HG03025 (cell line): ENCODE results near the gene STRAP.

Experiments
- ATAC-seq: cut with Tn5 transposase; IDR thresholded peaks from one replicate; pipeline ENCODE4 v1.9.1; 2021; ENCODE audit warnings: mild to moderate bottlenecking, moderate library complexity; ENCODE audit not compliant: unreplicated experiment, low FRiP score

Gene STRAP, protein sequence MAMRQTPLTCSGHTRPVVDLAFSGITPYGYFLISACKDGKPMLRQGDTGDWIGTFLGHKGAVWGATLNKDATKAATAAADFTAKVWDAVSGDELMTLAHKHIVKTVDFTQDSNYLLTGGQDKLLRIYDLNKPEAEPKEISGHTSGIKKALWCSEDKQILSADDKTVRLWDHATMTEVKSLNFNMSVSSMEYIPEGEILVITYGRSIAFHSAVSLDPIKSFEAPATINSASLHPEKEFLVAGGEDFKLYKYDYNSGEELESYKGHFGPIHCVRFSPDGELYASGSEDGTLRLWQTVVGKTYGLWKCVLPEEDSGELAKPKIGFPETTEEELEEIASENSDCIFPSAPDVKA

DNA sequence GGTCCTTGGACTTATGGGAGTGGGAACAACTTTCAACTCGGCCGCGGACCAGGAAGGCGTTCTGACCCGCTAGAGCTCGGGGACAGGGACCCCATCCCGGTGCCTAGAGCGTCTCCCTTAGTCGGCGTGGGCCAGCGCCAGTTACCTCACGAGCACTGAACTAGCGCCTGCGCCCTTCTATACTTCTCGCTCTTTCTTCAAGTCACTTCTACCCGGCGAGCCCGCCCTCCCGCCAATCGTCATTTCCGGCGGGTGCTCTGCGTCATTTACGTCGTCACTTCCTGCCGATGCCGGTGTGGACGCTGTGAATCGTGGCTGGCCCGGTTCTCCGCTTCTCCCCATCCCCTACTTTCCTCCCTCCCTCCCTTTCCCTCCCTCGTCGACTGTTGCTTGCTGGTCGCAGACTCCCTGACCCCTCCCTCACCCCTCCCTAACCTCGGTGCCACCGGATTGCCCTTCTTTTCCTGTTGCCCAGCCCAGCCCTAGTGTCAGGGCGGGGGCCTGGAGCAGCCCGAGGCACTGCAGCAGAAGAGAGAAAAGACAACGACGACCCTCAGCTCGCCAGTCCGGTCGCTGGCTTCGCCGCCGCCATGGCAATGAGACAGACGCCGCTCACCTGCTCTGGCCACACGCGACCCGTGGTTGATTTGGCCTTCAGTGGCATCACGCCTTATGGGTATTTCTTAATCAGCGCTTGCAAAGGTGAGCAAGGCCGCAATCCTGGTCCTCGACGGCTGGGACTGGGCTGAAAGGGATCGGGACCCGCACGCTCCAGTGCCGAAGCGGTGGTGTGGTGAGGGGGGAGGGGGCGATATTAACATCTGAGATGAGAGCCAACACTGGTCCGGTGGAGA is at the start of gene STRAP:
Gene STRAP, plus strand, starts transcription at position 270 of the 854 bp plus-strand sequence. Its CDS starts 321 bp downstream, at position 591.
- peak; percentile 98 for ATAC-seq

DNA sequence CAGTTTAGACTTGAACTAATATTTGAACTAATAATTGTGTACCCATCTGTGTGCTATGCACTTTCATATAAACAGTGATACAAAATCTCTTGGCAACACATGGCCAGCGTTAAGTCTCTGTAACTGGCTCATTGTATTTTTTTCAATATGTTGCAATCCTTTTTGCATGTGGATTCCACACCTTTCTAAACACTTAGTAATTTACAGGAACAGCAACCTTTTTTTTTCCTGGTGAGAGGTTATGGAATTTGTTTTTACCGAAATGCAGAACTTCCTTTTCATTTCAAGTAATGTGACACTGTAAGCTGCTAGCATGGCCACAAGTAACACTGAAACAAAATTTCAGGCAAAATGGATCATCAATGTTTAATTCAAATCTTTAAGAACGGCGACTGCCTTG is 47.6 kb upstream of the STRAP start:
- ATAC-seq, result no peak

DNA sequence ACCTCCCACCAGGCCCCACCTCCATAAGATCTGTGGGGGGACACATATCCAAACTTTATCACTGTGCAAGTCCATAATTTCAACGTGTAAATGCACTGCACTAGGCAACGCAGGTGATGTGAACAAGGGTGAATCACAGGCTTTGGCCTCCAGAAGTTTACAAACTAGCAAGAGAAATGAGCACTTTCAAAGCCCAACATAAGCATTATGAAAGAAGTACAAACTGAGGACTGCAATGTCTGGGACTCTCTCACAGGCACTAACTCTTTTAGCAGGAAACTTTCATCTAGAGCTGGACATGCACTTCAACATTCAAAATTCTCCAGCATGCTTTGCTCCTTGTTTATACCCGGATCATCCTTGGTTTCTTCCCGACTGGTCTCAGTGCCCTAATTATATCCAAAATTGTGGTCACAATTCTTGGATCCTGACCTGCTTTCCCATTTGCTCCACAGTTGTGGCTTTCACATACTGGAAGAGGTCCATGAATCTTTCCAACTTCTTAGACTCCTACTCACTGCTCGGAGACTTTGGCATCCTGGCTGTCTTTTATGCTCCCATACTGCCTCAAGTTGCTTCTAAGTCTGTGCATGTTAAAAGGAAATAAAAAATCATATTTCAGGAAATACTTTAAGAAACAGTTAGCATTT is 44.9 kb upstream of the STRAP start:
- no peak for ATAC-seq

DNA sequence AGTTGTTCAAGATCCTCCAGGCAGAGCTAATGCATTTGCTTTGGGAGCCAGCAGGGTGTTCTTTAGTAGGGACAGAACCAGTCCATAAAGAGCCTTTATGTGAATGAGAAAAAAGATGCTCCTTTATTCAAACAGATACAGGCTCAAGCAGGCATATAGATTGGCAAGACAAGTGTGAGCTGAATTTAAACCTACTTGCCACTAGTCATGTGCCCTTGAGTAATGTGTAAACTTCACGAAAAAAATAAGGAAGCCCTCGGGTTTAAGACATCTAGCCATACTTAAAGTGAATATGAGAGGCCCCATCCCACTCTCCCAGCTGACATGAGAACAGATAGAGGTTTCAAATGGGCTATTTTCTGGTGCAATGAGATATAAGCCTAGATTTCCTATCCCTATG is 43.1 kb upstream of the STRAP start:
- no peak for ATAC-seq

DNA sequence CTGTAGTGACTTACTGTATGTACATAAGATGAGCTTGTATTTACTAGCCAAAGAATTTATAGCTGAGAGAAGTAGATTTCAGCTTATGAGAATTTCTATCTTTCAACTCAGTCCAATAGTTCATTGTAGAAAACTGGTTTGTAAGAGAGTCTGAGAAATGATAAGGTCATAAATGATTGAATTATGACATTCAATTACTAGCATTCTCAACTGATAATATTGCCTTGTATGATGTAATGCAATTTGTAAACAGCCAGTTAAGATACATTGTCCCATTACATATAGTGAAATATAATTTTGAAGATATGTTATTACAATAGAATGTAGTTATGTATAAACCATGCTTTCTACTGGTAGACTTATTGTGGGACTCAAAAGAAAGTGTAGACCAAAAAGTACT is 42.5 kb upstream of the STRAP start:
- no peak for ATAC-seq

DNA sequence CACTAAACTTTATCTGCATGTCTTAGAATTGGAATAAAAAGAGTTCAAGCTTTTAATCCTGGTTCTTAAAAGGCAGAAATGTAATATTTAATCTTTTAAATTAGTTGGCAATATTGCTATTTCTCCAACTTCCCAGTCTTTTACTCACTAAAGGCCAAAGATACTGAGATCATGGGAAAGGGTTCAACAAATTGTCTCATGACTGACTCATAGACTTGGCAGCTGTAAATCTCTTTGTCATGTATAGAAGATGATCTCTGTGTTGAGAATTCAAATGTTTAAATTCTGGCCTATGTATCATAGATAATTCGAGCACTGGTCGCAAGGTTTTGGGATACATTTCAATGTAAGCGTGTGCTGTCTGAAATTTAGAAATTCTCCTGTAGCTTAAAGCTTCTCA is 40.1 kb upstream of the STRAP start:
- no peak for ATAC-seq

DNA sequence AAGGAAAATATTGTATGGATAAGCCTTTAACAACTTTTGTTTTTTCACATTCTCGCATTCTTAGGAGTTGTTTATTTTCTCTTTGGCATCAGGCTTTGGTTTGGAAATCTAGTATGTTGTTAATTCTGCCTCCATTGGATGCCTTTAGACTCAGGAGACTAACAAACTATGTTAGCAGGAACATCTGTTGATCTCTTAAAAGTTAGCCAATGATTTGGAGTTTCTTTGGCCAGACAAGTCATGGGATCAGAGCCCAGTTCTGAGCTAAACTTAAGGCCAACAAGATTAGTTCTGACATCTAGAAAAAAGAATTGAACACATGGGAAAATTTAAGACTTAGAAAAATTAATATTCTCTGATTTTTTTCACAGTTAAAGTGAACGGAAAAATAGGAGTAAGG is 35.3 kb upstream of the STRAP start:
- no peak for ATAC-seq

DNA sequence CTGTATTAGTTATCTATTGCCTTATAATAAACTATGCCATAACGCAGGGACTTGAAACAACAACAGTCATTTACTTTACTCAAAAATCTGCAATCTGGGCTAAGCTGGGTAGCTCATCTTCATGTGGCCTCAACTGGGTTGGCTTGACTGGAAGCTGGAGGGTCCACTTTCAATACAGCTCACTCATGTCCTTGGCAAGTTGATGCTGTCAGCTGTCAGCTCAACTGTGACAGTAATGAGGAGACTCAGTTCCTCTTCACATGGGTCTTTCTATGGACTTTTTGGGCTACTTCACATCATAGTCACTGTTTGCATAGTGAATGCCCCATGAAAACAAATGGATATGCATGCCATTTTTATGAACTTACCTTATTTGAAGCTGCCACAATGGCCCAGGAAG is 33.6 kb upstream of the STRAP start:
- no peak for ATAC-seq

DNA sequence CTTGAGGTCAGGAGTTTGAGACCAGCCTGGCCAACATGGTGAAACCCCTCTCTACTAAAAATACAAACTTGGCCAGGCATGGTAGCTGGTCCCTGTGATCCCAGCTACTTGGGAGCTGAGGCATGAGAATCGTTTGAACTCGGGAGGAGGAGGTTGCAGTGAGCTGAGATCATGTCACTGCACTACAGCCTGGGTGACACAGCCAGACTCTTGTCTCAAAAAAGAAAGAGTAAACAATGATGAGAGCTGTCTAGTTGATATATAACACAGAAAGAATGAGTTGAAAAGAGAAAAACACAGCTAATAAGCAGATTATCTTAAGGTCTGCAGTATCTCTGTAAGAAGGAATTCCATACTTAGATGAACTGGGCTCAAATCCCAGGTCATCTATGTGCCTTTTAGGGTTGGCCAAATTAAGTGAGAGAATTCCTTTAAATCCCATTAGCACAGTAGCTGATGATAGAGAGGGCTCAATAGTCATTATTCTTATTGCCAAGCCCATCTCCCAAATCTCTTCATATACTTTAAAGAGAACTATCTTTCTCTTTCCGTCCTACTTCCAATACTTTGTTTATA is 31.1 kb upstream of the STRAP start:
- ATAC-seq, result no peak

DNA sequence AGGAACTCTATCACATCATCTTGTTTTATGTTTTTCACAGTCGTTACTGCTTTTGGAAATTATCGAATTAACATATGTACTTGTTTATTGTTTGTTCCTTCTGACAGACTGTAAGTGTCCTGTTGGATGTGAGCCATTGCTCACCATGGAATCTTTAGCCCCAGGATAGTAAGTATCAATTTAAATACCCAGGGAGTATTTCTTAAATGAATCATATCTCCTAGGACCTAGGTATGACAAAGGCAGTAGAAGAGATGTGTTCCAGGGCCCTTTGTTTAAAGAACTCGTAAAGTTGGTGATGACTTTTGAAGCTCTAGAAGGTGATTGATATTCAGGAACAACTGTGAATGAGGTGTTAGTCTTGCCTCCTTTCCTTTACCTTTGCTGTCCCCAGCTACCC is 30.3 kb upstream of the STRAP start:
- ATAC-seq, result no peak

DNA sequence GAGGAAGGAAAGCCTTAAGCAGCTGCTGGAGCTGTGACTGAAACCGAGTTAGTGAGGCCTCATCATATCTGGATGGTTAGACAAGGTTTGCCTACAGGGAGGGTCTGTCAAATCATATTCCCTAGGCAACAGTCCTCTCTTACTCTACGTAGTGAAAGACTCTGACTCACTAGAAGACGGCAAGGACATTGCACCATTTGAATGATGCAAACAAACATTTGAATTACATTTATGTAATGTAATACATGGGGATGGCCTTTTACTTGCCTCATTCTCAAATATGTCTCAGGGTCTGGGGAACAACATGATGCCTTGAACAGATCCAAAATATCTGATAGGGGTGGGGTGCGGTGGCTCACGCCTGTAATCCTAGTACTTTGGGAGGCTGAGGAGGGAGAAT is 29.8 kb upstream of the STRAP start:
- no peak for ATAC-seq

DNA sequence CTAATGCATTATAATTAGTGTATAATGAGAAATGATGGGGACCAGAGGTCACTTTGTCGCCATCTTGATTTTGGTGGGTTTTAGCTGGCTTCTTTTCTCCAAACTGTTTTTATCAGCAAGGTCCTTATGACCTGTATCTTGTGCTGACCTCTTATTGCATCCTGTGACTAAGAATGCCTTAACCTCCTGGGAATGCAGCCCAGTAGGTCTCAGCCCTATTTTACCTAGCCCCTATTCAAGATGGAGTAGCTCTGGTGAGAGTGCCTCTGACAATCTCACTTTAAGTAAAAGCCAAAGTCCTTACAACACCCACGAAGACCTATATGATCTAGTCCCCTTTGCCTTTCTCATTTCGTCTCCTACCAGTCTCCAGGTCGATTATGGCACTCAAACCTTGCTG is 28.3 kb upstream of the STRAP start:
- ATAC-seq, result no peak

DNA sequence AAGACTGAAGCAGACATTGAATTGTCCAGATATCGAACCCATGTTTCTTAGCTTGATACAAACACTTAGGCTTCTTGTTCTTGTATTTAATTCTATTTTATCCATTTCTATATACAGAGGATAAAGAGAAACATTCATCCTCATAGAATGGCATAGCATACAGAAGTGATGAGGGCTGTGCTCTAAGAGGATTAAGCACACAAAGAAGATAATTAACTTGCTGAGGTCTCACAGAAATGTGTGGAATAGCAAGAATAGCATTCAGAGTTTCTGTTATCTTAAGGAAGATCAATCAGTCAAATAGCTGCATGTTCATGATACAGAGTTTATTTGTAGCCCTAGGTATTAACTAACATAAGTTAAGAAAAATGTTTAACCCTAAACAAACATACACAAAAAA is 27.3 kb upstream of the STRAP start:
- ATAC-seq, result no peak

DNA sequence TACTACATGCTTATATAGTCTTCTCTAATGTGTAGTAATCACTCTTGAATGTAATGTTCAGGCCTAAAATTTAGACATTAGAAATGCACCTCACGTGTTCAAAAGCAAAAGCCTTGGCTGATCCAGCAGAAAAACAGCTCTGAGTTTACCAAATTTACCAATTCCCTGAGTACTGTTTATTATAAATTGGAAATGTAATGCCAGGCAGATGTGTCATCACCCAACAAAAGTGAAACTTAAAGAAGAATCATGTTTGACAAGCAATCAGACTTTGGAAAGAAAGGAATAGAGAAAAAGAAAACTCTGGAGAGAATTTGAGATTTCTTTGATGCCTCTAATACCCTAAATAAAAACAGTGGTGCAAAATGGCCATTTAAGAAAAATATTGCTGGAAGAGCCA is 26.5 kb upstream of the STRAP start:
- no peak for ATAC-seq

DNA sequence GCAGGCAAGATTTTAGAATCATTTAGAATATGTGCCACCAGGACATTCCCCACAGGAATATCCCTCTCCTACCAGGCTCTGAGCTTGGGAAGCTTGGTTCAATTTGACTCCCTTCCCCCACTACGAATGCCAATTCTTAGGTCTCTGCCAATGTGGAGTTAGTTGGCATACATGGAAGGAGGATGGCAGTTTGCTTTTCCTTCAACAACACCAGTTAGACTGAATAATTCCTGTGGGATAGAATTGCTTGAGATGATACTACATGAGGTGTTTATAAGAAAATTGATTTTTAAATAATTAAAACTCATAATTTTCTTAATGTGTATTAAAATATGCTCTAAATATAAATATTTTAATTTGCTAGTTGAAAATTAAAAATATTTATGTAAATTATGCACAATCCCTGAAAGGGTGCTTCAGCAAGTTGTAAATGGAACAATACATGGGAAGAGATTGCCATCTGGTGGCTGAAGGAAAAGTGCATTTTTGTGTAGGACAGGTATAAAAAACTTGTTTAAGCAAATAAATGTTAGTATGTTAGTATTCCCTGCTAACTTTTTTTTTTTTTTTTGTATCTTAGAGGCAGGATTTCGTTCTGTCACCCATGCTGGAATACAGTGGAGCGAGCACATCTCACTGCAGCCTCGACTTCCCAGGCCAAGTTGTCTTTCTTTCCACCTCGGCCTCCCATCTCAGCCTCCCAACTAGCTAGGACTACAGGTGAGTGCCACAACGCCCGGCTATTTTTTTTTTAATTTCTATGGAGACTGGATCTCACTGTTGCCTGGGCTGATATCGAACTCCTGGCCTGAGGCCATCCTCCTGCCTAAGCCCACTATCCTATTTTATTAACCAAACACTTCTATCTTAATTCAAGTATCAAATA is 25.8 kb upstream of the STRAP start:
- peak; percentile 61 for ATAC-seq

DNA sequence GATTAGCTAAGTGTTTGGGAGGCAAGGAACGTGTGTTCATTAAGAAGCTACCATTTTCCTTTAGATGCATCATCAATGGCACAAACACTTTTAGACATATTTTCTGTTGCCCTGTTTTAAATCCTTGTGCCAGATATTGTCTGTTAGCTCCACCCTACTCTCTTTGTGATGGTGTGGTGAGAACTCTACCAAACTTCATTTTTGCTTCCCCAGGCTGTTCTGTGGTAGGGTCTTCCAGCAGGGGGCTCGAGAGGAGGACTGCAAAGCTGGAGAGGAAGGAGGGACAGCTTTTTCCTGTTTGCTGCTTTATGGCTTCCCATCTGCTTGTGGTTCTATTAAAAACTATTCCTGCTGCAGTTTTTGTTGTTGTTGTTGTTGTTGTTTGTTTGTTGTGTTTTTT is 23.8 kb upstream of the STRAP start:
- ATAC-seq, result no peak

DNA sequence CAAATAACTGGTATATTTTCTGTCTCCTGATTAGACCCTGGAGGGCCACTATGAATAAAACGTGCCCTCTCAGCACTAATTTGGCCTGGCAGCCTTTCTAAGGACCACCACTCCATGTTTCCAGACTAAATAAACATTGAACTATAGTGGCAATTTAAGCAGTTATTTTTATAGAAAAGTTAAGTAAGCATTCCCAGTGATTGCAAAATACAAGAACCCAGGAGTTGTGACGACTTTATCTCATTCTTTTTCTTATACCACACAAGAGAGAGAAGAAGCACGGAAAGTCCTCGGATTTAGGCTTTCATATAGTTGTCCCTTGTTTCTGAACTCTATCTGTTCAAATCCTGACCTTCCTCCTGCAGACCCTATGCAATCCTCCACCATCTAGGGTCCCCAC is 23.1 kb upstream of the STRAP start:
- no peak for ATAC-seq

DNA sequence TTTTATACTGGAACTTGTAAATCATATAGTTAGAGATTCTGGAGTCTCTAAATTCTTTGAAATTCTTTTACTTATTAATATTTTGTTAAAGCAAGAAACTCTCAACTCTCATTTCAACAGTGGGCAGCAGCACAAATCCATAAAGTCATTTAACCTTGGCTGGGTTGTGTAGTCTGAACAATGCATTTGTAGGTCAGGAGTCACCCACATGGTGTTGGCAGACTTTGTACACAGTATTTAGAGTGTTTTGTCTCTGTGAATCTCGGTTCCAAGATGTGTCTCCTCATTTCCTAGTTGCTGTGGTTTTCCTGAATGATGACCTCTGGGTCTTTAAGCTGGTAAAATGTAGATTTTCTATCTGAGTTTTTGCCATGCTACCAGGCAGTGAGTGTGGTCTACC is 20.8 kb upstream of the STRAP start:
- no peak for ATAC-seq

DNA sequence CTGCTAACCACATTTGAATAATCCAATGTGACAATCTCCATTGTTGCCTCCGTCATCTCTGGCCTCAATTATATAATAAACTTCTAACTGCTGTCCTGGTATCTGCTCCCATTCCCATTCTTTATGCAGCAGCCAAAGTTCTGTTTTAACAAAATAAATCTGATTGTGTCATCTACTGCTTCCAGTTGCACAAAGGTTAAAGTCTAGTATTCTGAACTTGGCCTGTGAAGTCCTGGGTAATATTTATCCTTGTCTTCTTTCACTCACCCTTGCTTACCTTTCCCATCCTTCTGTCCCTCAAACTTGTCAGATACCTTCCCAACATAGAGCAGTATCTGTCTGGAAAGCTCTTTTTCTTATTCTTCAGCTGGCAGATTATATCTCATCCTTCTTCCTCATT is 19.3 kb upstream of the STRAP start:
- no peak for ATAC-seq

DNA sequence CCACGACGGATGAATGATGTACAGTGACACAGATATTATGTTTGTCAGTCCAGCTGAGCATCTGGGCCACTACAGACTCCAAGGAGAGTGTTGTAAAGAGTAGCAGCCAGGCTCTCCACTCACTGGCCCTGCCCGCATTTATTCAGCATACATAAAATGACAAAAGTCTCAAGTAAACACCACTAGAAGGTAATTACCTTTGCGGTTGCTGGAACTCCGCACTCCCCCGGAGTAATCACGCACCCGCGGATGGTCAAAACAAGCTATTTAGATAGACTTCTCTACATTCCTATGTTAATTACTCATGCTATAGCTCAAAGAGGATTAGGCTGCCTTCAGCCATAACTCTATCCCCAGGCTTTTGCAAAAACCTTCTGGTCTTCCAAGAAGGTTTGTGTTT is 18.8 kb upstream of the STRAP start:
- no peak for ATAC-seq
